HG02938 (cell line): ENCODE measurements around the gene CHMP3.

Experiments used
- ATAC-seq: cut with Tn5 transposase; IDR thresholded peaks from one replicate; pipeline ENCODE4 v1.9.1; 2021; ENCODE audit warnings: mild to moderate bottlenecking, moderate library complexity; ENCODE audit not compliant: unreplicated experiment

Gene CHMP3

GRCh38 chr2:86476092-86476491 lies 87.2 kb downstream of the CHMP3 start:
- ATAC-seq = no peak

DNA sequence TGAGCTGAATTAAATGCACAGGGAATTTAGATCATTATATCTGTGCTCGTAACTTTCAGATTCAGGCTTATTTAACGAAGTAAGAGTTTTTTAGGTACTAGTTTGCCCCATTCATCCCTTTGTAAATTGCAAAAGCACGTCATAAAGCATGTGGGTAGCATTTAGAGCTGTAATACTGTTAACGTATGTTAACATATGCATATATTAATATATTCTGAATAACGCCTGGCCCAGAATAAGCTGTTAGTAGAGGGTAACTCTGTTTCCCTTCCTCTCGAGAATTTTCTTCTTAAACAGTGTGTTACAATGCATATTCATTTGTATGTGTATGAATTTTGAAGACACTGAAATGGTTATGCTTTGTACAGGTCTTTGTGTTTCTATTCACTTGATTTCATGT lies 91.6 kb downstream of the CHMP3 start:
- ATAC-seq = no peak

- no peak for ATAC-seq
These were observed 92.4 kb downstream of the CHMP3 start for GRCh38 chr2:86470890-86471289.

- ATAC-seq = no peak
These were observed 94.8 kb downstream of the CHMP3 start for GRCh38 chr2:86468162-86469033.

DNA sequence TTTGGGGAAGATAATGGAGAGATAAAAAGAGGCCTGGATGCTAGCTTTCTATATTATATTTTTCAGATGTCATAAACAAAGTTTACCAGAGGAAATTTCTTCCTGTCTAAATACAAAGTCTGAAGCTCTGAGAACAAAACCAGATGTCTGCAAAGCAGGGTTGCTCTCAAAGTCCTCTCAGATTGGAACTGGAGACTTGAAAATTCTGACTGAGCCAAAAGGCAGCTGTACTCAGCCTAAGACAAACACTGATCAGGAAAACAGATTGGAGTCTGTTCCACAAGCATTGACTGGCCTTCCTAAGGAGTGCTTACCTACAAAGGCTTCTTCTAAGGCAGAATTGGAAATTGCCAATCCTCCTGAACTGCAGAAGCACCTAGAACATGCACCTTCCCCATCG lies 96.9 kb downstream of the CHMP3 start:
- no peak for ATAC-seq

DNA sequence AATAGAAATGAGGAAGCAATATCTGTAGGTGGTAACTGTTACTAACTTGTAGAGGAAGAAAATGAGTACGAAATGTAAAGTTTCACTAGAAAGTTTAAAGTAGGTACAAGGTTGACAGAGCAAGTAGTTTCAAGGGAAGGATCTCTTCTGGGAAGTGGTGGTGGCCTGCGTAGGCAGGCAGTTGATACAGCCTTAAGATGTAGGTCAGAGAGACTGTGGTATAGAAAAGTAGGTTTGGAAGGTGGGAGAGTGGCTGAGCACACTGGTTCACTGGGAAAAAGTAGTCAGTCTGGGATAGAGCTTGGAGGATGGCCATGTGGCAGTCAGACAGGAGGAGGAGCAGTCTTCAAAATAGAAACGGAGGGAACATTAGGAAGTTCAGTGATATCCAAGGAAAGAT lies 98.6 kb downstream of the CHMP3 start:
- no peak for ATAC-seq

GRCh38 chr2:86461042-86461743 lies 102.0 kb downstream of the CHMP3 start:
- no peak for ATAC-seq

GRCh38 chr2:86455181-86455580 lies 108.1 kb downstream of the CHMP3 start:
- no peak for ATAC-seq

GRCh38 chr2:86454238-86454637 lies 109.0 kb downstream of the CHMP3 start:
- ATAC-seq = no peak

- ATAC-seq = no peak
These were observed 109.4 kb downstream of the CHMP3 start for GRCh38 chr2:86453836-86454235.
